NT2/D1 (cell line): Measurements from ENCODE around the gene SYPL2.

Experiments used
- SUZ12 ChIP-seq: IDR thresholded peaks from 2 replicates; pipeline ENCODE4 v1.6.1; 2011; ENCODE audit not compliant: insufficient read length, insufficient read depth; ENCODE audit errors: extremely low read depth
- YY1 ChIP-seq: IDR thresholded peaks from 2 replicates; pipeline ENCODE4 v1.6.1; 2011; ENCODE audit not compliant: insufficient read length, insufficient read depth
- ZNF274 ChIP-seq: IDR thresholded peaks from 2 replicates; pipeline ENCODE4 v1.6.1; 2011; ENCODE audit warnings: mild to moderate bottlenecking, low read depth, low read length

DNA sequence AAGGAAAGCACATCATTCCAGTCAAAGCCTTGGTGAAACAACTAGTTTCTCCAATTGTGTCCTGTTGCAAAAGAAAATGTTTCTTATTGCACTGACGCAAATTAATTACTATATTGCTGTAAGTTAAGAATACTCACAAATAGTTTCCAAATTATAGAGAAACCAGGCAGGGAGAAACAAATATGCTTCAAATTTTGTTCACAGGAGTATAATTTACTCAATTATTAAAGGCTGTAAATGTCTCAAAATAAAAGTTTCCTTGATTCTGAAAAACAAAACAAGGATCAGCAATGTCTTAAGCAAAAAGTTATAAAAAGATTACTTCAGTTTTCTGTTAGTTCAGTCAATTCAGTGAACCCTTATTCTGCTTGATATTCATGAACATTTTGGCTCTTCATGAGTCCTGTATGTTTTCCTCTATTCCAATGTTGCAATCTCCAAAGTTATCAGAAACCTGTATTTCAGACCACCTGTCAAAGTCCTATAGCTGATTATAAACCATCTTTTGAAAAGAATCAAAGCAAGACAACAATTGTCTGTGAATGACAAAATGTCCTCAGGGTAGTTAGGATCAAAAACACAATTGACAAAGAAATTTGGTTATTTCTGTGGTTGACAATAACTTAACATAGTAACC, 11.7 kb upstream of the SYPL2 start:
- TF ChIP-seq SUZ12 (no peak), YY1 (no peak), ZNF274 (no peak)
